ENCODE results near the gene PROX2.

Gene PROX2

GRCh38 chr14:74920281-74920680 is 44.3 kb upstream of the PROX2 start:
- TF ChIP-seq CTCF (IDR thresholded peaks at IDR 0.05; ENCODE audit: insufficient read depth, low read depth, low read length, missing control alignments) = no peak
- DNase-seq (ENCODE audit: low read depth) = no peak
- H3K4me3 ChIP-seq (ENCODE audit: low read depth, low read length) = no peak overlapping the region

- DNase-seq (ENCODE audit: low read depth) = no peak
- TF ChIP-seq CTCF (IDR thresholded peaks at IDR 0.05; ENCODE audit: insufficient read depth, low read depth, low read length, missing control alignments) = no peak
- no peak overlapping the region for H3K4me3 ChIP-seq (ENCODE audit: low read depth, low read length)
These were observed 43.6 kb upstream of the PROX2 start for GRCh38 chr14:74919421-74920165.

- H3K4me3 ChIP-seq (ENCODE audit: low read depth, low read length) = no peak overlapping the region
- DNase-seq (ENCODE audit: low read depth) = no peak
- TF ChIP-seq CTCF (IDR thresholded peaks at IDR 0.05; ENCODE audit: insufficient read depth, low read depth, low read length, missing control alignments) = no peak
These were observed 42.4 kb upstream of the PROX2 start for GRCh38 chr14:74918380-74918779.

- no peak overlapping the region for H3K4me3 ChIP-seq (ENCODE audit: low read depth, low read length)
- DNase-seq (ENCODE audit: low read depth) = no peak
- TF ChIP-seq CTCF (IDR thresholded peaks at IDR 0.05; ENCODE audit: insufficient read depth, low read depth, low read length, missing control alignments) = no peak
These were observed 41.7 kb upstream of the PROX2 start for GRCh38 chr14:74917646-74918081.

- H3K4me3 ChIP-seq (ENCODE audit: low read depth, low read length) = no peak overlapping the region
- DNase-seq (ENCODE audit: low read depth) = no peak
- TF ChIP-seq CTCF (IDR thresholded peaks at IDR 0.05; ENCODE audit: insufficient read depth, low read depth, low read length, missing control alignments) = no peak
These were observed 41.2 kb upstream of the PROX2 start for GRCh38 chr14:74917178-74917543.

- TF ChIP-seq CTCF (IDR thresholded peaks at IDR 0.05; ENCODE audit: insufficient read depth, low read depth, low read length, missing control alignments) = no peak
- no peak overlapping the region for H3K4me3 ChIP-seq (ENCODE audit: low read depth, low read length)
These were observed 39.9 kb upstream of the PROX2 start for GRCh38 chr14:74915826-74916225.

GRCh38 chr14:74915426-74915825 is 39.5 kb upstream of the PROX2 start:
- DNase-seq (ENCODE audit: low read depth) = no peak
- H3K4me3 ChIP-seq (ENCODE audit: low read depth, low read length) = no peak overlapping the region
- no peak for TF ChIP-seq CTCF (IDR thresholded peaks at IDR 0.05; ENCODE audit: insufficient read depth, low read depth, low read length, missing control alignments)

More at GRCh38 chr14:74915826-74916225, 39.9 kb upstream of the PROX2 start:
- DNase-seq (ENCODE audit: low read depth) = no peak

Measured in GM12865 (cell line).